Eye (tissue), 1 donor: ENCODE measurements around the gene CUL9.
"Not testable (repeated sequence)": the region's sequence is repeated elsewhere in the genome, so short reads cannot be mapped to it uniquely, and the experiment has no call there.

ENCODE experiments used
- DNase-seq: peaks from one replicate; pipeline ENCODE4 v3.0.0-alpha.2; 2015

CUL9 gene

DNA sequence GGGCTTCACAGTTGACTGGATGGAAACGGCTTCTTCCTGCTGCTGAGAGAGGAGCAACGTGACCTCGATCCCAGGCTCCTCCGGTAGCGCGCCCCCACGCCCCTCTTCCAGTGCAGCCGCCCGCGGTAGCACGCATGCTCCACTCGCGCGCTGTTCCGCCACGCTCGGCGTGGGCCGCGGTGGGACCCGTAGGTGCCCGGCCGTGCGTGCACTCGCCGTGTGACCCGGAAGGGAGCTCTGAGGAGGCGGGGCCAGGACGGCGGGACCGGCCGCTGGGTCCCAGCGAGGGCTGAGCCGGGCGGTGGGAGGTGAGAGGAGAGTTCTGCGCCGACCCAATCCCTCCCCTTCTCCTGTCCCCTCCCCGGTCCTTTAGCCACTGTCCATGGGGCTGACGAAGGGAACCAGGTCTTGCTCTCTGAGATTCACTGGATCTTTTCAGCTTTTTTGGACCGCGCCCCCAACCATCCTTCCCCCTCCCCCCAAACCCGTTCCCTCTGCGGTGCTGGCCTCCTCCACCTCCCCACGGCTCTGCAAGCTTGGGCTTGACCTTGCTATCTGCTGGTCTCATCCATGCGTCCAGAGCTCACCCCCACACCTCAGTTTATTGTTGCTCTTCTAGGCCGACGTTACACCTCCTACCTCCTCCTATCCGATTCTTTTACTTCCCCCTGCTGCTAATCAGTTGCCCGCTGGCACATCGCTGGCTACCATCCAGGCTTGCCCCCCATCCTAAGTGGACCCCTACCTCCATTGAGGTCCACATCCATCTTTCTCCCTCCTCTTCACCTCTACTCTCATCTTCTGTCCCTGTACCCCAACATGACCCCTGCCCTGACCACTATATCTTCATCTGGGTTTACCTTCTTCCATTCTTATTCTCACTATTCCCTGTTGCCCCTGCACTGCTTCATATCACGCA, at the start of gene CUL9:
Gene CUL9 (plus strand): TSS at position 255 of the 919 bp plus-strand sequence. CDS start 2,115 bp downstream, outside the sequence.
- DNase-seq, result peak; percentile 91

- DNase-seq, result no peak
Observed at GRCh38 chr6:43138267-43138666, 43.7 kb upstream of the CUL9 start.

DNA sequence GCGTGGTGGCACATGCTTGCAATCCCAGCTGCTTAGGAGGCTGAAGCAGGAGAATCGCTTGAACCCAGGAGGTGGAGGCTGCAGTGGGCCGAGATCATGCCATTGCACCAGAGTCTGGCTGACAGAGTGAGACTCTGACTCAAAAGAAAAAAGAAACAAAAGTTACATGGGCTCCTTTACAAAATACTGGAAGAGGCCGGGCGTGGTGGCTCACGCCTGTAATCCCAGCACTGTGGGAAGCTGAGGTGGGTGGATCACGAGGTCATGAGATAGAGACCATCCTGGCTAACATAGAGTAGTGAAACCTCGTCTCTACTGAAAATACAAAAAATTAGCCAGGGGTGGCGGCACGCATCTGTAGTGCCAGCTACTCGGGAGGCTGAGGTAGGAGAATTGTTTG, 42.0 kb upstream of the CUL9 start:
- not testable (repeated sequence) for DNase-seq

DNA sequence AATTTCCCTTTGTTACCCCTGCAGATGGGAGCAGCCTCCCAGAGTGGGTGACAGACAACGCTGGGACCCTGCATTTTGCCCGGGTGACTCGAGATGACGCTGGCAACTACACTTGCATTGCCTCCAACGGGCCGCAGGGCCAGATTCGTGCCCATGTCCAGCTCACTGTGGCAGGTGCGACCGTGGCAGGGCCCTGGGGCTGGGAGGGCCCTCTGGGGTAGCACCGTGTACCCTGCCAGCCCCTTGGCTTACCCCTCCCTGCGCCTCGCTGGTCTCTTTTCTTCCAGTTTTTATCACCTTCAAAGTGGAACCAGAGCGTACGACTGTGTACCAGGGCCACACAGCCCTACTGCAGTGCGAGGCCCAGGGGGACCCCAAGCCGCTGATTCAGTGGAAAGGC, 40.4 kb upstream of the CUL9 start:
- DNase-seq, result no peak

GRCh38 chr6:43142101-43142500, 39.9 kb upstream of the CUL9 start:
- no peak for DNase-seq

- peak; percentile 97 for DNase-seq
Observed at GRCh38 chr6:43143235-43144128, 38.5 kb upstream of the CUL9 start.

DNA sequence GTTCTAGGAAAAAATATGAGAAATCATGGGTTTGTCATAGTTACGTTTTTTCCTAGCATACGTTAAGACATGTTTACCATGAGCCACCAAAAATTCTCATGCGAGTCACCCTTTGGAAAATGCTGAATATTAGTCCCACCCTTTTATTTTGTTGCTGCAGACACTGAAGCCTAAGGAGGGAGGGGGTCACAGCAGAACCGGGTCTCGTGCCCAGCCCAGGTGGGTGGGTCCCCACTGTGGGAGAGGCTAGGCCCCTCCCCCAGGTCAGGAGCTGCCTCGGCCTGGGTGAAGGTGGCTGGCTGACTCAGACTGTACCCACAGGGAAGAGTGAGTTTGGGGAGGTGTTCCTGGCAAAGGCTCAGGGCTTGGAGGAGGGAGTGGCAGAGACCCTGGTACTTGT, 37.1 kb upstream of the CUL9 start:
- DNase-seq, result no peak

DNA sequence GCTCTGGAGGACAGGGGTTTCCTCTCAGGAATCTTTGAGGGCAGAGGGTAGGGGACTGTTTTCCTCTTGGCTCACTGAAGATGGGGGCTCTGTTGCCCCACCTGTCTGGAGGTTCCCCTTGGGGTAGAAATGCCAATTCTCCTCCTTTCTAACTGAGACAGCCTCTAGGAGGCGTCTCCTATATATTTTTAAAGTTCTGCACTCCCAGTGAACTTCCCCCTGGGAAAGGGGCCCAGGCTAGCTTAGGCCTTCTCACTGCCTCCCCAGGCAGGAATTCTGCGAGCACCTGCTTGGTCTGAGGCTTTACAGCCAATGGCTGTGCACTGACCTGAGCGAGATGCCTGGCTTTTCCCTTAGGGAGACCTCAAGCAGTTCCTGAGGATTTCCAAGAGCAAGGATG, 35.7 kb upstream of the CUL9 start:
- DNase-seq, result no peak

DNA sequence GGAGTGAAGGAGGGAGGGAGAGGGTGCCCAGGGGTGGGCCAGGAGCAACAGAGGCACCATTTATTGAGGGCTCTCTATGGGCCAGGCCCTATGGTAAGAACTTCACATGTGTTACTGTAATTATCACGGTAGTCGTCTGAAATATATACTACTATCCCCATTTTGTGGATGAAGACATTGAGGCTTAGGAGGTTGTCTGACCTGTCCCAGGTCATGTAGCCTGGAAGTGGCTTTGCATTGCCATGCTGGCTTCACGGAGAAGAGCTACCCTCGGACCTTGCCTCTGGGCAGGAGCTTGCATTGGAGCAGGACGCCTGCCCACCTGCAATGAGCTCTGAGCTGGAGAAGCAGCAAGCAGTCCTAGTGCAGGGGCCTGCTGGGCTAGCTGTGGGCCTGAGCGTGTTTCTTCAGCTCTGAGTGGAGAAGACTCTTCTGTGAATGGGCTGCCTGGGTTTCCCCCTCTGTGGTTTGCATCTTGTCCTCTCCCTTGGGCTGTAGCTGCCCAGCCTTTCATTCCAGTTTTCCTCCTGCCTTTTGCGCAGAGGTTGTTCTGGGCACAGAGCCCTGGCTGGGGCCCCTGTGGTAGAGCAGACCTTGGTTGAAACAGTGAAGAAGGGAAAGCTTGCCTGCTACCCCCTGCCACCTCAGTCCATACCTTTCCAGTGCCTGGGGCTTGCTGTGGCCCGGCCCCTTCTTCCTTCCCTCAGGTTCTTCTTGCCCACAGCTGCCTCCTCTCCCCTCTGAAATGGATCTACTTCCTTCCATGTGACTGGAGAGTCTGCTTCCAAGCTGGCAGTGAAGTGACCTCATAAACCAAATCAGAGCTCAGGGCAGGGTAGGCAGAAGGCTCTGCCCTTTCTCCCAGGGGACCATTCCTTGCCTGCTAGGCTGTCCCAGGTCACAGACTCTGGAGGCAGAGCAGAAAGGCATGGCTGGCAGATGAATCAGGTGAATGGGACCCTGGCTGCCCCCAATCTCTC, 35.0 kb upstream of the CUL9 start:
- no peak for DNase-seq

GRCh38 chr6:43147691-43148477, 34.1 kb upstream of the CUL9 start:
- no peak for DNase-seq

GRCh38 chr6:43149265-43149664, 32.7 kb upstream of the CUL9 start:
- DNase-seq, result no peak

- no peak for DNase-seq
Observed at GRCh38 chr6:43150051-43150751, 31.8 kb upstream of the CUL9 start.

DNA sequence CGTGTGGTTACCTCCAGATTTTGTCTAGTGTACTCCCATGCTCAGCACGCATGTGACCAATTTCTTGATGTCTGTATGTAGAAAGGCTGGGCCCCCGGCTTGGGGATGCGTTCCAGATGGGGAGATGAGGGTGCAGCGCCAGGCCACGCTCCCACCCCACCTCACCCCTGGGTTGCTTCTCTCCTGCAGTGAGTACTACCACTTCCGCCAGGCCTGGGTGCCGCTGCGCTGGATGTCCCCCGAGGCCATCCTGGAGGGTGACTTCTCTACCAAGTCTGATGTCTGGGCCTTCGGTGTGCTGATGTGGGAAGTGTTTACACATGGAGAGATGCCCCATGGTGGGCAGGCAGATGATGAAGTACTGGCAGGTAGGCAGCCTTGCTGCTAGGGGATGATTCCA, 22.4 kb upstream of the CUL9 start:
- no peak for DNase-seq

- no peak for DNase-seq
Observed at GRCh38 chr6:43163899-43164298, 18.1 kb upstream of the CUL9 start.

DNA sequence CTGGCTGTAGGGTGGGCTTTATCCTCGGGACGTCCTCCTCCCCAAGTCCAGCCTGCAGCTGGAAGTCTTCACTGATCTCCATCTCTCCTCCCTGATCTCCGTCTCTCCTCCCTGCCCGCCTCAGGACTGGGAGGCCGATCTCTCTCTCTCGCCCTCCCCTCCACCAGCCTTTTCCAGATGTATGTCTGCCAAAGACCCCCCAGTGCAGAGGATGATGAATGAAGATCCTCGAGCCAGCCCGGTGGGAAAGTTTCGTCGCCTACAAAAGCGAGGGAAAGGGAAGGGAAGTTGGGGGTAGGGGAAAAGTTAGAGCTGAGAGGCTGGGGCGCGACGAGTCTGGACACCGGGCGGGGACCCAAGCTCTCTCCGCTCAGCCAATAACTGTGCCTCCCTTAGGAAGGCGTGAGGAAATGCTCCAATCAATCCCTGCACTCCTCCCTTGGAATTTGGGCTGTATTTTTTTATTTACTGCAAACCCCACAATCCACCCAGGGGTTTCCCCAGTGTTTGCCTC, 11.5 kb upstream of the CUL9 start:
- DNase-seq, result no peak

- DNase-seq, result peak; percentile 100
Observed at GRCh38 chr6:43170931-43171706, 10.9 kb upstream of the CUL9 start, which contains the start of gene SRF. SRF (plus strand) TSS chr6:43171269; CDS start chr6:43171657, 388 bp downstream.

DNA sequence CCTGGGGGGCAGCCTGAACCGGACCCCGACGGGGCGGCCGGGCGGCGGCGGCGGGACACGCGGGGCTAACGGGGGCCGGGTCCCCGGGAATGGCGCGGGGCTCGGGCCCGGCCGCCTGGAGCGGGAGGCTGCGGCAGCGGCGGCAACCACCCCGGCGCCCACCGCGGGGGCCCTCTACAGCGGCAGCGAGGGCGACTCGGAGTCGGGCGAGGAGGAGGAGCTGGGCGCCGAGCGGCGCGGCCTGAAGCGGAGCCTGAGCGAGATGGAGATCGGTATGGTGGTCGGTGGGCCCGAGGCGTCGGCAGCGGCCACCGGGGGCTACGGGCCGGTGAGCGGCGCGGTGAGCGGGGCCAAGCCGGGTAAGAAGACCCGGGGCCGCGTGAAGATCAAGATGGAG, 10.3 kb upstream of the CUL9 start:
- no peak for DNase-seq

GRCh38 chr6:43172104-43173007, 9.6 kb upstream of the CUL9 start:
- peak; percentile 71 for DNase-seq
